LoVo (cell line): ENCODE results near the gene JMJD4.
A peak's percentile ranks its signal among the peaks of the same experiment; 100 is the strongest.

Source experiments
- DNase-seq: peaks from one replicate; pipeline ENCODE4 v3.0.0-alpha.2; 2016; ENCODE audit warnings: low spot score

The JMJD4 gene, protein sequence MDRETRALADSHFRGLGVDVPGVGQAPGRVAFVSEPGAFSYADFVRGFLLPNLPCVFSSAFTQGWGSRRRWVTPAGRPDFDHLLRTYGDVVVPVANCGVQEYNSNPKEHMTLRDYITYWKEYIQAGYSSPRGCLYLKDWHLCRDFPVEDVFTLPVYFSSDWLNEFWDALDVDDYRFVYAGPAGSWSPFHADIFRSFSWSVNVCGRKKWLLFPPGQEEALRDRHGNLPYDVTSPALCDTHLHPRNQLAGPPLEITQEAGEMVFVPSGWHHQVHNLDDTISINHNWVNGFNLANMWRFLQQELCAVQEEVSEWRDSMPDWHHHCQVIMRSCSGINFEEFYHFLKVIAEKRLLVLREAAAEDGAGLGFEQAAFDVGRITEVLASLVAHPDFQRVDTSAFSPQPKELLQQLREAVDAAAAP

GRCh38 chr1:227734856-227735538, at the start of gene JMJD4, which contains the start of gene SNAP47:
Gene JMJD4 (minus strand): TSS chr1:227735302. CDS start chr1:227735273, 29 bp downstream.
Gene SNAP47 (plus strand): TSS chr1:227735435. CDS start chr1:227747737, 12,302 bp downstream.
- peak; percentile 94 for DNase-seq

GRCh38 chr1:227782226-227782625, 47.1 kb upstream of the JMJD4 start:
- DNase-seq = no peak

DNA sequence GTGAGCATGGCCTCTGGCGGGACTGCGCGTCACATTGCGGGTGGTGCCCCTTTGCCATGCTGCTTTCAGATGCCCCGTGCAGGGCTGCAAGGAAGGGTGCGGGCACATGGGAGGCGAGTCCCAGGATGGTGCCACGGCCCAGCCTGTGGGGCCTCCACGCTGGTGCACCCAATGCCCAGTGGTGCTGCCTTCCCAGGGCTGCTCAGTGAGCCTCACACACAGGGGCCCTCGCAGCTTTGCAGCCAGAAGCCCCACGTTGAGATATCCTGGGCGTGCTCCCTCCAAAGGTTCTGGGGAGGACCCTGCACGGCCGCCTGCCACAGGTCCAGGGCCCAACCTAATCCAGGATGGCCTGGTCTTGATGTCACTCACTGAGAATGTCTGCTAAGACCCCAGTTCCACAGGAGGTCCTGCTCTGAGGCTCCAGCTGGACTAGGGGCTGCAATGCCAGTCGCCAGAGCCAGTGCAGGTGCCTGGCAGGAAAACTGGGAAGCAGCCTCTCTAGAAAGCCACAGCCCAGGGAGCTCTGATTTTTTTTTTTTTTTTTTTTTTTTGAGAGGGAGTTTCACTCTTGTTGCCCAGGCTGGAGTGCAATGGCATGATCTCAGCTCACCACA, 46.3 kb upstream of the JMJD4 start:
- no peak for DNase-seq

GRCh38 chr1:227780101-227781044, 45.3 kb upstream of the JMJD4 start:
- no peak for DNase-seq

GRCh38 chr1:227779685-227780084, 44.6 kb upstream of the JMJD4 start:
- no peak for DNase-seq

GRCh38 chr1:227779021-227779441, 43.9 kb upstream of the JMJD4 start:
- no peak for DNase-seq

GRCh38 chr1:227778401-227778947, 43.4 kb upstream of the JMJD4 start:
- no peak for DNase-seq

DNA sequence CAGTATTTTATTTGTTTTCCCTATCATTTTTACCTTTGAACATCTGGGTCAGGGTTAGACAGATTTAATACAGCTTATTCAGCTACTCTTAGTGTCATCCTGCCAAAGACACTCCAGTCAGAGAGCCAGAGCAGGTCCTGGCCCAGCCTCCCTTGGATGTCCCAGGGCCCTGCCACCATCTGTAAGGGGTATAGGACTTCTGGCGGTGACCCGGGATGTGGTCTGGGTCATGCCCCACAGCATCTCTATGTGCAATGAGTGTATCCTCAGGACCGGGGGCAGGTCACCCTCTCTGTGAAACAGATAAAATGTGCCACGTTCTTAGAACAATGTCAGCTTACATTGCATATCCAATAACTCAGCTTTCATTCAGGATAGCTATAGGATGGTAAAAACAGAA, 42.5 kb upstream of the JMJD4 start:
- no peak for DNase-seq

GRCh38 chr1:227777156-227777555, 42.1 kb upstream of the JMJD4 start:
- no peak for DNase-seq

DNA sequence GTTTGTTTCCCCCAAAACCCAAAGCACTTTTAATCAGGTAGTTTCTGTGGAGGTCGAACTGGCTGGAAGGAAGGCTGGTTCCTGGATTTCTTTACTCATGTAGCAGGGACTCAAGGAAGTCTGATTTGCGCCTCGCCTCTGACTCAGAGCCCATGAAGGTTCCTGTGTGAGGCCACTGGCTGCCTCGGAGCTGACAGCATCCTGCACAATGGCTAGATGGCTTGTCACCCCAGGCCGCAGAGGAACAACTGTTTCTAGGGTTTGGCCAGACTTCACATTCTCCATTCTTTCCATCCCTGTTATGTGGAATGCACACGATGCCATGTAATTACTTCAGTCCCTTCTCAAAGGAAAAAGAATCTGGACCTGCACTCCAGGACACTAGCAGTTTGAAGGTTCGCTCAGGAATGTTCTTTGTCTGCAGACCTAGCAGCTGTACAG, 41.2 kb upstream of the JMJD4 start:
- DNase-seq = no peak

DNA sequence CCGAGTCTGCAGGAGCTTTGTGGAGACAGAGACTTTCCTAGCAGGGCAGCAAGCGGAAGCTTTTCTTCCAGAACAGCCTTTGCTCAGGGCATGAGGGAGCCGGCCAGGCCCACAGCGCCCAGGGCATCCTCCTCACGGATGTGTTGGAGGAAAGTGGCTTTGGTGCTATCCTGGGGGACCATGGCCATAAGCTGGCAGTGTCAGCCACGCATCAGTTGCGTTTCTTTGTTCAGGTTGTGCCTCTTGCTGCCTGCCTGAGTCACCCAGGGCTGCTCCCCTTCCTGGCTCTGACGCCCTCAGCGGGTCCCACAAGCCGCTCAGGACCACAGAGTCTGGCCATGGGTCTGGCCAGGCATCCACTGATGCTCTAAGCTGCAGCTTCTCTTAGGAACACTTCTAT, 40.7 kb upstream of the JMJD4 start:
- DNase-seq = no peak

GRCh38 chr1:227774821-227775661, 39.9 kb upstream of the JMJD4 start:
- DNase-seq = no peak

- DNase-seq = no peak
Observed at GRCh38 chr1:227774051-227774731, 39.1 kb upstream of the JMJD4 start.

DNA sequence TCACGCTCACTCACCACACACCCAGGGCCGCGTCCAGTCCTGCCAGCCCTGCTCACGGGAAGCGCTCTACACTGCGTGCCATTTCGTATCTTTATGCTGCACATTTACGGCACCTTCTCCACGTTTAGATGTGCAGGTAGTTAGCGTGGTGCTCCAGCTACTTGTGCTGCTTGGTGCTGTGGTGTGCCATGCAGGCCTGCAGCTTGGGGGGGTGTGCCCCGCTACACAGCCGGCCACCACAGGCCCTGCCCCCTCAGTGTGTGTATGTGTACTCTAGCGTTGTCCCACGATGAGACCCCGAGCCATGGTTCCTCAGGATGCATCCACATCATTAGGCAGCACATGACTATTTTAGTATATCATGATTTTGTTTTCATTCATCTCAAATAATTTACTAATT, 38.5 kb upstream of the JMJD4 start:
- no peak for DNase-seq

GRCh38 chr1:227771771-227772170, 36.7 kb upstream of the JMJD4 start:
- DNase-seq = no peak

GRCh38 chr1:227771326-227771725, 36.2 kb upstream of the JMJD4 start:
- DNase-seq = no peak

- DNase-seq = no peak
Observed at GRCh38 chr1:227770812-227771211, 35.7 kb upstream of the JMJD4 start.

GRCh38 chr1:227769936-227770494, 34.9 kb upstream of the JMJD4 start:
- no peak for DNase-seq
